ENCODE measurements around the gene PPOX.

GRCh38 chr1:161192476-161193465 lies 26.5 kb downstream of the PPOX start:
- TF ChIP-seq POLR2AphosphoS5 (IDR thresholded peaks at IDR 0.05): peak in 1 of 2 donors; percentile 17
- TF ChIP-seq CTCF (IDR thresholded peaks at IDR 0.05): peak; percentile 78 to 92 (median 81)

Measured in upper lobe of left lung (tissue), 4 donors.